Endothelial cell (in vitro differentiated cells): ENCODE measurements around the gene APOA4. TPM values are rescaled to one million over a fixed set of nuclear protein-coding genes. Genes with fewer than 3 reads are reported as not detected.
A peak's percentile ranks its signal among the peaks of the same experiment; 100 is the strongest.

Experiments
- DNase-seq: peaks from one replicate; pipeline ENCODE4 v3.0.0; 2021; ENCODE audit warnings: low spot score
- H3K27ac Mint-ChIP-seq: one replicate; pipeline ENCODE4 v1.8.0; 2021; ENCODE audit warnings: mixed read lengths, inconsistent platforms; ENCODE audit not compliant: unreplicated experiment
- H3K27me3 Mint-ChIP-seq: one replicate; pipeline ENCODE4 v1.8.0; 2021; ENCODE audit warnings: mild to moderate bottlenecking, moderate library complexity, mixed read lengths, inconsistent platforms; ENCODE audit not compliant: unreplicated experiment
- H3K36me3 Mint-ChIP-seq: one replicate; pipeline ENCODE4 v1.8.0; 2021; ENCODE audit warnings: mild to moderate bottlenecking, low read depth, mixed read lengths, inconsistent platforms; ENCODE audit not compliant: unreplicated experiment
- H3K4me1 Mint-ChIP-seq: one replicate; pipeline ENCODE4 v1.8.0; 2021; ENCODE audit warnings: mild to moderate bottlenecking, mixed read lengths, inconsistent platforms; ENCODE audit not compliant: unreplicated experiment
- H3K4me3 Mint-ChIP-seq: one replicate; pipeline ENCODE4 v1.8.0; 2021; ENCODE audit warnings: mild to moderate bottlenecking, mixed read lengths, inconsistent platforms; ENCODE audit not compliant: unreplicated experiment
- H3K9me3 Mint-ChIP-seq: one replicate; pipeline ENCODE4 v1.8.0; 2021; ENCODE audit warnings: mixed read lengths, inconsistent platforms; ENCODE audit not compliant: unreplicated experiment
- total RNA-seq: library from RNA; stranded (reverse); fragmentation: NEBNext Ultra II Directional; extraction: Animal tissue kit (Norgen Biotek cat#: 25700); gene quantifications from one replicate; pipeline ENCODE4 v1.2.1, GENCODE V29; 2021; ENCODE audit not compliant: unreplicated experiment
- TF ChIP-seq, protein P1 (sequence below): fragments of 200-600 bp; sonication (generic); IDR thresholded peaks from one replicate; pipeline ENCODE4 v1.5.0; 2021; ENCODE audit warnings: antibody characterized with exemption; ENCODE audit not compliant: unreplicated experiment

Gene APOA4
- total RNA-seq, 1 donor from 2014 or later = not detected

DNA sequence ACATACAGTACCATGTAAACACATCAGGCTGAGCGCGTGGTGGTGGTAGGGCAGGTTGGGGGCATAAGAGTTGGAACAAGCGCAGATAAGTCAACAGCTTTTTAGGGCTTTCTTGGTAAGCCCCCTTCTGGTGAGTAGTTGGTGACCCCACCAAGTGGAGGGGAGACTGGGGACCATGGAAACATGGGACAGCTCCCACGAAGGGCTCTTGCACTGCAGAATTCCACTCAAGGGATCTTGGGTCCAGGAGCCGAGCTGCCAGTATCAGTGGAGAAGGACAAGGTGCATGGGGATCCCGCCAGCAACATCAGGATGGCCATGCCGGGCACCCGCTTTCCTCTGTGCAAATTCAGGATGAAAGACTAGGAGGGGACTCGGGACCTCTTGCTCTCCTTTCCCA is 20.6 kb upstream of the APOA4 start:
- Mint-ChIP-seq H3K27ac (no peak overlapping the region), H3K9me3 (no peaks in the 10 kb centered on the region), H3K36me3 (peaks cover 16% of the 10 kb centered on the region), H3K27me3 (peaks cover 2% of the 10 kb centered on the region), H3K4me1 (peaks cover 7% of the 10 kb centered on the region), H3K4me3 (no peak overlapping the region)
- no peak for DNase-seq
- TF ChIP-seq, protein P1, sequence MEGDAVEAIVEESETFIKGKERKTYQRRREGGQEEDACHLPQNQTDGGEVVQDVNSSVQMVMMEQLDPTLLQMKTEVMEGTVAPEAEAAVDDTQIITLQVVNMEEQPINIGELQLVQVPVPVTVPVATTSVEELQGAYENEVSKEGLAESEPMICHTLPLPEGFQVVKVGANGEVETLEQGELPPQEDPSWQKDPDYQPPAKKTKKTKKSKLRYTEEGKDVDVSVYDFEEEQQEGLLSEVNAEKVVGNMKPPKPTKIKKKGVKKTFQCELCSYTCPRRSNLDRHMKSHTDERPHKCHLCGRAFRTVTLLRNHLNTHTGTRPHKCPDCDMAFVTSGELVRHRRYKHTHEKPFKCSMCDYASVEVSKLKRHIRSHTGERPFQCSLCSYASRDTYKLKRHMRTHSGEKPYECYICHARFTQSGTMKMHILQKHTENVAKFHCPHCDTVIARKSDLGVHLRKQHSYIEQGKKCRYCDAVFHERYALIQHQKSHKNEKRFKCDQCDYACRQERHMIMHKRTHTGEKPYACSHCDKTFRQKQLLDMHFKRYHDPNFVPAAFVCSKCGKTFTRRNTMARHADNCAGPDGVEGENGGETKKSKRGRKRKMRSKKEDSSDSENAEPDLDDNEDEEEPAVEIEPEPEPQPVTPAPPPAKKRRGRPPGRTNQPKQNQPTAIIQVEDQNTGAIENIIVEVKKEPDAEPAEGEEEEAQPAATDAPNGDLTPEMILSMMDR = no peak

DNA sequence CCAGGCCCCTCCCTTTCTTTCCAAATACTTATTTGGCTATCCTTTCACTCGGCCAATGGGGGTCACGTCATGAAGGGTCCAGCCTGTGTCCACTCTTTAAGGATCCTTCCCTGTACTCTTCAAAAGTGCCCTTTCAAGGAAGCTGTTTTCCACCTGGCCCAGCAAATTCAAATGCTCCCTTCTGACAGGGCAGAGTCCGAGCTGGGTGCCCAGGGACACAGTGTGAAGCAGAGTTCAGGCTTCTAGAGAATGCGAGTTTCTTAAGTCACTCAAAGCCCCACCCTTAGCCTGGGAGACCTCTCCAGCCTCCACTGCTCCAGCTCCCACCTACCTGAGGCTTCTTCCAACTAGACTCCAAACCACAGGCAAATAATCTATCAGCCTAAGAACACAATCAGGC is 19.8 kb upstream of the APOA4 start:
- Mint-ChIP-seq H3K9me3 (no peaks in the 10 kb centered on the region), H3K36me3 (peaks cover 16% of the 10 kb centered on the region), H3K27me3 (peaks cover 2% of the 10 kb centered on the region), H3K4me3 (no peak overlapping the region), H3K4me1 (peaks cover 12% of the 10 kb centered on the region), H3K27ac (peak overlapping the region; percentile 33)
- no peak for DNase-seq
- TF ChIP-seq, protein P1 = no peak

DNA sequence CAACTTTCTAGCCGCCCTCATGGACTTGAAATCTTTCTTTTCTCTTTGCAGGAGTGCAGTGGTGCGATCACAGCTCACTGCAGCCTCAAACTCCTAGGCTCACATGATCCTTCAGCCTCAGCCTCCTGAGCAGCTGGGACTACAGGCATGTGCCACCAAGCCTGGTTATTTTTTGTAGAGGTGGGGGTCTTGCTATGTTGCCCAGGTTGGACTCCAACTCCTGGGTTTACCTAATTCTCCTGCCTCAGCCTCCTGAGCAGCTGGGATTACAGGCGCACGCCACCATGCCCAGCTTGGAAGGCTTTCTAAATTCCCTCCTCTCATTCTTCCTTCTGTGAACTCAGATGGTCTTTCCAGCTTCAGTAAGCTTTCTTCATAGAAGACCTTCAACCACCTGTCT is 19.0 kb upstream of the APOA4 start:
- H3K36me3 Mint-ChIP-seq = peaks cover 14% of the 10 kb centered on the region
- peaks cover 2% of the 10 kb centered on the region for H3K27me3 Mint-ChIP-seq
- no peak overlapping the region for H3K27ac Mint-ChIP-seq
- no peaks in the 10 kb centered on the region for H3K9me3 Mint-ChIP-seq
- TF ChIP-seq, protein P1 = no peak
- no peak overlapping the region for H3K4me3 Mint-ChIP-seq
- no peak for DNase-seq
- H3K4me1 Mint-ChIP-seq = peaks cover 16% of the 10 kb centered on the region

DNA sequence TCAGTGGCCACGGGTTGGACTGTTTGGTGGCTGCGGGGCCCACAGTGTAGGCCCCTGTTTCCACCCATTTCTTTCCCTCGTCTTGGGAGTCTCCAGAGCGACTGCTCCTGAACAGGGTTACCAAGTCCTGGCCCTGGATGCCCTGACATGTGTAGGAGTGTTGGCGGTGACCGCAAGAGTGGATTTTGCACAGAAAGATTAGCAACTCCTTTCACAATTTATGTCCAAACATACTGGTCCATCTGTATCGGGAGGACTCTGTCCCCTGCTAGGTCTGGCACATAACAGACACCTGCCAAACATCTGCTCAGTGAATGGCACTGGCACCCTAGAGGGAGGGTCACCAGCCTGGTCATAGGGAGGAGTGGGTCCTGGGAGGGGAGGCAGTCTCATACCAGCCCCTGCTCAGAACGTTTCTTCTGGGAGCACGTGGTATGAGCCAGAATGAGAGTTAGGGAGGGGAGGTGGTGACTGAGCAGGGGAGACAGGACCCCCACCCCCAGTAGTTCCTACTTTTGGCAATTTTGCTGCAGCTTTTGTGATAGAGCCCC is 17.7 kb upstream of the APOA4 start:
- Mint-ChIP-seq H3K9me3 (no peaks in the 10 kb centered on the region), H3K36me3 (peaks cover 1% of the 10 kb centered on the region), H3K27ac (no peak overlapping the region), H3K4me3 (no peak overlapping the region), H3K27me3 (peaks cover 2% of the 10 kb centered on the region), H3K4me1 (peaks cover 16% of the 10 kb centered on the region)
- no peak for DNase-seq
- TF ChIP-seq, protein P1 = no peak

DNA sequence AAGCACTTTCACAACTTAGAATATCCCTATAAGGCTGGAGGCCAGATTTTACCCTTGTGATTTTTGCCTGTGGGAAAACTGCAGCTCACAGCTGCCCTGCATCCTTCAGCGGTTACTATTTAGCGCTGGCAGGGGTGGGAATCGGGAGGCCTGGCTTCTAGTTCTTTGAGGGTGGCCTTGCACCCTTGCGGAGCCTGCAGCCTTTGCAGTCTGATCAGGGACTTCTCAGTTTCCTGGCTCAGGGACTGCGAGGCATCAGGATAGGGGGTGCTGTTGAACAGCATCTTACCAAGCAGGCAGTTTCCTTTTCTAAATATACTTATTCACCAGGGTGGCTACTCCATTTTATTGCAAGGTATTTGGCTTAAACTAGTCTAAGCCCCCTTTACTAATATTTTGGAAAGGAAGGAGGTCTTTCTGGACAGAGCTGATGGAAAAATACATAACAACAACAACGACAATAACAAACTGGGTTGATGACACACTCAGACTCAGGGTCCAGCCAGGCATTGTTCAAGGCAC is 17.2 kb upstream of the APOA4 start:
- Mint-ChIP-seq H3K36me3 (no peaks in the 10 kb centered on the region), H3K9me3 (no peaks in the 10 kb centered on the region), H3K4me1 (peaks cover 16% of the 10 kb centered on the region), H3K4me3 (no peak overlapping the region), H3K27ac (no peak overlapping the region), H3K27me3 (peaks cover 2% of the 10 kb centered on the region)
- TF ChIP-seq, protein P1 = no peak
- no peak for DNase-seq
